Skeletal muscle satellite cell (primary cell): ENCODE measurements around the gene KRT31. TPM values are rescaled to one million over a fixed set of nuclear protein-coding genes. Genes with fewer than 3 reads are reported as not detected.

ENCODE experiments used
- H3K27me3 ChIP-seq: 2 replicates; pipeline ENCODE4 v1.7.0; 2013; ENCODE audit warnings: low read length; ENCODE audit not compliant: control insufficient read depth, insufficient read depth
- H3K36me3 ChIP-seq: 2 replicates; pipeline ENCODE4 v1.7.0; 2013; ENCODE audit warnings: mild to moderate bottlenecking, control low read depth, low read length; ENCODE audit not compliant: insufficient read depth
- H3K4me1 ChIP-seq: 2 replicates; pipeline ENCODE4 v1.7.0; 2013; ENCODE audit warnings: low read length; ENCODE audit not compliant: control insufficient read depth, insufficient read depth
- H3K4me2 ChIP-seq: 2 replicates; pipeline ENCODE4 v1.7.0; 2013; ENCODE audit warnings: mild to moderate bottlenecking, low read length
- H3K4me3 ChIP-seq: 2 replicates; pipeline ENCODE4 v1.7.0; 2013; ENCODE audit warnings: low read length
- H3K9ac ChIP-seq: 2 replicates; pipeline ENCODE4 v1.7.0; 2013; ENCODE audit warnings: mild to moderate bottlenecking, low read depth, low read length, moderate library complexity
- H3K9me3 ChIP-seq: replicated peaks from 2 replicates; pipeline ENCODE4 v1.7.0; 2013; ENCODE audit warnings: mild to moderate bottlenecking, control low read depth, low read length
- total RNA-seq: library from RNA; depleted of rRNA; stranded (reverse); fragments of >200 nt; gene quantifications from 2 replicates; pipeline ENCODE4 v1.2.3, GENCODE V29; 2012; rRNA removed

The KRT31 gene
- not detected in 2 replicates for total RNA-seq

- Histone ChIP-seq H3K9me3 (no peaks in the 10 kb centered on the region), H3K27me3 (peaks cover 4% of the 10 kb centered on the region), H3K4me2 (peak within 1 kb of the TSS; percentile 49), H3K9ac (no peak within 1 kb of the TSS), H3K36me3 (no peaks in the 10 kb centered on the region), H3K4me3 (no peak within 1 kb of the TSS), H3K4me1 (peaks cover 13% of the 10 kb centered on the region)
Measured at GRCh38 chr17:41396996-41397660, at the start of gene KRT31. TSS of gene KRT31 (minus strand) at chr17:41397608. CDS start at chr17:41397539, 69 bp downstream.

DNA sequence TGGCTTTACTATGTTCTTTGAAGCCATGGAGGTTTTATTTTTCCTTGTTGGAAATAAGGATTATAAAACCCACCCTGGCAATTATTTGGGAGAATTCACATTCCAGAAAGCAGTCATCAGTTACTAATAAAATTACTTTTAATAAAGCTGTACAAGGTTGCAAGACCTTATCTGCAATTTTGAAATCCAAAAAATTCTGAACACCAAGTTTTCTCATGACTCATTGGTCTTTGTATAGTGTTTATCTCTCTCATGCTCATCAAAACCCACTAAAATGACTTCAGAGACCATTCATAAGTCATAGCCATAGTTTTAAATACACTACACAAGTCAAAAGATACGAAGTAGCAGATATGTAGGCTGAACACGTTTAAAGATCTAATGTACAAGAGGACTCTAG lies 49.4 kb upstream of the KRT31 start:
- no peak overlapping the region for H3K9ac ChIP-seq
- peaks cover 8% of the 10 kb centered on the region for H3K27me3 ChIP-seq

GRCh38 chr17:41444640-41445039 lies 47.2 kb upstream of the KRT31 start:
- Histone ChIP-seq H3K9me3 (no peaks in the 10 kb centered on the region), H3K36me3 (no peaks in the 10 kb centered on the region), H3K27me3 (peaks cover 13% of the 10 kb centered on the region), H3K4me3 (no peak overlapping the region), H3K9ac (no peak overlapping the region), H3K4me1 (peaks cover 11% of the 10 kb centered on the region), H3K4me2 (no peak overlapping the region)

More for the DNA sequence above, 49.4 kb upstream of the KRT31 start:
- Histone ChIP-seq H3K4me3 (no peak overlapping the region), H3K4me1 (peaks cover 11% of the 10 kb centered on the region), H3K9me3 (peaks cover 4% of the 10 kb centered on the region), H3K36me3 (no peaks in the 10 kb centered on the region), H3K4me2 (no peak overlapping the region)

GRCh38 chr17:41444186-41444585 lies 46.8 kb upstream of the KRT31 start:
- no peak overlapping the region for H3K4me3 ChIP-seq
- peaks cover 13% of the 10 kb centered on the region for H3K27me3 ChIP-seq
- peaks cover 11% of the 10 kb centered on the region for H3K4me1 ChIP-seq
- no peak overlapping the region for H3K9ac ChIP-seq
- H3K9me3 ChIP-seq = no peaks in the 10 kb centered on the region
- H3K4me2 ChIP-seq = no peak overlapping the region
- no peaks in the 10 kb centered on the region for H3K36me3 ChIP-seq

GRCh38 chr17:41442739-41443138 lies 45.3 kb upstream of the KRT31 start:
- no peaks in the 10 kb centered on the region for H3K9me3 ChIP-seq
- no peak overlapping the region for H3K4me3 ChIP-seq
- H3K4me2 ChIP-seq = no peak overlapping the region
- H3K9ac ChIP-seq = no peak overlapping the region
- H3K27me3 ChIP-seq = peaks cover 16% of the 10 kb centered on the region
- no peaks in the 10 kb centered on the region for H3K36me3 ChIP-seq
- H3K4me1 ChIP-seq = peaks cover 11% of the 10 kb centered on the region

GRCh38 chr17:41440531-41441033 lies 43.2 kb upstream of the KRT31 start, which contains the start of gene KRT38:
TSS of gene KRT38 (minus strand) at chr17:41440983. CDS start at chr17:41440921, 62 bp downstream.
- Histone ChIP-seq H3K36me3 (no peaks in the 10 kb centered on the region), H3K4me3 (no peak within 1 kb of the TSS), H3K4me1 (no peaks in the 10 kb centered on the region), H3K9me3 (no peaks in the 10 kb centered on the region), H3K27me3 (peaks cover 19% of the 10 kb centered on the region), H3K9ac (no peak within 1 kb of the TSS), H3K4me2 (no peak within 1 kb of the TSS)

- H3K4me1 ChIP-seq = no peaks in the 10 kb centered on the region
- H3K36me3 ChIP-seq = no peaks in the 10 kb centered on the region
- H3K4me3 ChIP-seq = no peak overlapping the region
- peaks cover 18% of the 10 kb centered on the region for H3K27me3 ChIP-seq
- H3K9me3 ChIP-seq = no peaks in the 10 kb centered on the region
- H3K4me2 ChIP-seq = no peak overlapping the region
- H3K9ac ChIP-seq = no peak overlapping the region
Measured at GRCh38 chr17:41439375-41439774, 42.0 kb upstream of the KRT31 start.

GRCh38 chr17:41437769-41438168 lies 40.4 kb upstream of the KRT31 start:
- Histone ChIP-seq H3K9me3 (no peaks in the 10 kb centered on the region), H3K4me2 (no peak overlapping the region), H3K27me3 (peaks cover 25% of the 10 kb centered on the region), H3K36me3 (no peaks in the 10 kb centered on the region), H3K4me1 (no peaks in the 10 kb centered on the region), H3K4me3 (no peak overlapping the region), H3K9ac (no peak overlapping the region)

DNA sequence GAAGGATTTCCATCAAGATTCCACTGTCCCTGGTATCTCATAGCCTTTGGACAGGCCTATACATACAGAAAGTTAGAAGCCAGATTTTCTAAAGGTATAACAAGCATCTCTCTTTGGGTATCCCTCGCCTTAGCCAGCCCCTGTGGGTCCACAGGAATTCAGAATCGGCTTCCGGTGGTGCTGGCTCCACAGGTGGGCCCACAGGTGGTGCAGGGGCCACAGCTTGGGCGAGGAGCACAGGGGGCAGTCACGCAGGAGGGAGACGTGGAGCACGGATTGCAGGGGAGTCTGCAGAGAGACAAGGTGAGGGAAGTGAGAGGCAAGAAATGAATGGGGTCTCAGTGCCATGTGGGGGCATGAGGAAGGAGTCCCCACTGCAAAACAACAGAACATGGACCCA lies 39.8 kb upstream of the KRT31 start:
- Histone ChIP-seq H3K4me2 (no peak overlapping the region), H3K9me3 (no peaks in the 10 kb centered on the region), H3K9ac (no peak overlapping the region), H3K27me3 (peaks cover 22% of the 10 kb centered on the region), H3K4me3 (no peak overlapping the region), H3K36me3 (no peaks in the 10 kb centered on the region), H3K4me1 (no peaks in the 10 kb centered on the region)

DNA sequence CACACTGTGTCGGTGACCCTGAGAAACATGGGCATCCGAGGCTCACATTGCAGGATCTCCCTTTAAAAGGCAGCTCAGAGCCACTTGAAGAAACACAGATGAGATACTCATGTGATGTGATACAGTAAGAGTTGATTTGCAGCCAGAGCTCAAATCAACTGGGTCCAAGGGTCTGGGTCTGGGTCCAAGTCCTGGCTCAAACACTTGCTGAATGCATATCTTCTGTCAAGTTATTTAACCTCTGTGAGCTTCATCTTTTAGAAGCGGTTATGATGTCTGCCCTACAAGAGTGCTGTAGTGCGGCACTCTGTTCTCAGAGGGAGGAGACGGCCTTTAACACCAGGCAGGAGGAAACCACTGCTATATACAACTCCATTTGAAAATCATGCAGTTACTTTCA lies 37.0 kb upstream of the KRT31 start:
- no peak overlapping the region for H3K4me3 ChIP-seq
- H3K4me1 ChIP-seq = no peaks in the 10 kb centered on the region
- no peak overlapping the region for H3K4me2 ChIP-seq
- no peaks in the 10 kb centered on the region for H3K9me3 ChIP-seq
- H3K27me3 ChIP-seq = peaks cover 17% of the 10 kb centered on the region
- H3K9ac ChIP-seq = no peak overlapping the region
- H3K36me3 ChIP-seq = no peaks in the 10 kb centered on the region

GRCh38 chr17:41434005-41434404 lies 36.6 kb upstream of the KRT31 start:
- Histone ChIP-seq H3K4me2 (no peak overlapping the region), H3K9ac (no peak overlapping the region), H3K4me1 (no peaks in the 10 kb centered on the region), H3K9me3 (no peaks in the 10 kb centered on the region), H3K36me3 (no peaks in the 10 kb centered on the region), H3K4me3 (no peak overlapping the region), H3K27me3 (peaks cover 17% of the 10 kb centered on the region)

GRCh38 chr17:41433586-41433985 lies 36.2 kb upstream of the KRT31 start:
- Histone ChIP-seq H3K4me1 (no peaks in the 10 kb centered on the region), H3K4me2 (no peak overlapping the region), H3K4me3 (no peak overlapping the region), H3K36me3 (no peaks in the 10 kb centered on the region), H3K27me3 (peaks cover 17% of the 10 kb centered on the region), H3K9ac (no peak overlapping the region), H3K9me3 (no peaks in the 10 kb centered on the region)
